Activated T-helper 17 cell treated with anti-CD3 and anti-CD28 coated beads, Interleukin-2, amount 50 U/mL, for 72 hours (primary cell): ENCODE results near the gene DNAJB4. TPM values are rescaled to one million over a fixed set of nuclear protein-coding genes. Genes with fewer than 3 reads are reported as not detected.

Experiments
- ATAC-seq: fragments of 150-1000 bp; cut with Tn5 transposase; replicated peaks from 2 replicates; pipeline ENCODE4 v1.10.0; 2021; ENCODE audit warnings: mild to moderate bottlenecking, moderate library complexity
- H3K27ac Mint-ChIP-seq: one replicate; pipeline ENCODE4 v1.8.0; 2022; ENCODE audit warnings: mixed read lengths
- H3K27me3 Mint-ChIP-seq: one replicate; pipeline ENCODE4 v1.8.0; 2022; ENCODE audit warnings: mixed read lengths
- H3K36me3 Mint-ChIP-seq: one replicate; pipeline ENCODE4 v1.8.0; 2022; ENCODE audit warnings: low read depth, mild to moderate bottlenecking, mixed read lengths
- H3K4me1 Mint-ChIP-seq: one replicate; pipeline ENCODE4 v1.8.0; 2022; ENCODE audit warnings: mixed read lengths
- H3K4me3 Mint-ChIP-seq: one replicate; pipeline ENCODE4 v1.8.0; 2022; ENCODE audit warnings: mild to moderate bottlenecking, mixed read lengths
- H3K9me3 Mint-ChIP-seq: one replicate; pipeline ENCODE4 v1.8.0; 2022; ENCODE audit warnings: mixed read lengths
- total RNA-seq, 2 donors: library from RNA; stranded (reverse); gene quantifications; one replicate each; pipeline ENCODE4 v1.2.3, GENCODE V29; 2022

Gene DNAJB4
- total RNA-seq, 2 donors from 2014 or later: 10.8 to 32.6 TPM

GRCh38 chr1:78036450-78036849 is 31.7 kb downstream of the DNAJB4 start:
- no peak for ATAC-seq
- Mint-ChIP-seq H3K9me3 (no peaks in the 10 kb centered on the region), H3K27me3 (peaks cover 16% of the 10 kb centered on the region), H3K27ac (no peak overlapping the region), H3K4me3 (no peak overlapping the region), H3K4me1 (peaks cover 5% of the 10 kb centered on the region), H3K36me3 (no peaks in the 10 kb centered on the region)

- Mint-ChIP-seq H3K36me3 (no peaks in the 10 kb centered on the region), H3K9me3 (no peaks in the 10 kb centered on the region), H3K27me3 (peaks cover 16% of the 10 kb centered on the region), H3K27ac (no peak overlapping the region), H3K4me1 (peaks cover 5% of the 10 kb centered on the region), H3K4me3 (no peak overlapping the region)
- no peak for ATAC-seq
Measured at GRCh38 chr1:78038071-78038470, 33.3 kb downstream of the DNAJB4 start.

- no peaks in the 10 kb centered on the region for H3K36me3 Mint-ChIP-seq
- peaks cover 16% of the 10 kb centered on the region for H3K27me3 Mint-ChIP-seq
- no peaks in the 10 kb centered on the region for H3K9me3 Mint-ChIP-seq
- no peak overlapping the region for H3K27ac Mint-ChIP-seq
- peaks cover 5% of the 10 kb centered on the region for H3K4me1 Mint-ChIP-seq
- H3K4me3 Mint-ChIP-seq: no peak overlapping the region
- ATAC-seq: no peak
Measured at GRCh38 chr1:78038491-78038939, 33.8 kb downstream of the DNAJB4 start.

- Mint-ChIP-seq H3K27me3 (peaks cover 14% of the 10 kb centered on the region), H3K4me3 (peak overlapping the region; percentile 17), H3K27ac (no peak overlapping the region), H3K4me1 (peaks cover 17% of the 10 kb centered on the region), H3K36me3 (no peaks in the 10 kb centered on the region), H3K9me3 (no peaks in the 10 kb centered on the region)
- ATAC-seq: peak; percentile 73
Measured at GRCh38 chr1:78040484-78041089, 35.8 kb downstream of the DNAJB4 start.

- Mint-ChIP-seq H3K27me3 (peaks cover 31% of the 10 kb centered on the region), H3K27ac (no peak overlapping the region), H3K4me1 (peaks cover 18% of the 10 kb centered on the region), H3K4me3 (no peak overlapping the region), H3K9me3 (no peaks in the 10 kb centered on the region), H3K36me3 (no peaks in the 10 kb centered on the region)
- ATAC-seq: no peak
Measured at GRCh38 chr1:78043436-78043835, 38.7 kb downstream of the DNAJB4 start.

GRCh38 chr1:78044796-78045562 is 40.2 kb downstream of the DNAJB4 start:
- peak overlapping the region; percentile 70 for H3K4me3 Mint-ChIP-seq
- H3K27me3 Mint-ChIP-seq: peaks cover 31% of the 10 kb centered on the region
- H3K36me3 Mint-ChIP-seq: no peaks in the 10 kb centered on the region
- H3K4me1 Mint-ChIP-seq: peaks cover 18% of the 10 kb centered on the region
- no peaks in the 10 kb centered on the region for H3K9me3 Mint-ChIP-seq
- no peak overlapping the region for H3K27ac Mint-ChIP-seq
- no peak for ATAC-seq

- peaks cover 31% of the 10 kb centered on the region for H3K27me3 Mint-ChIP-seq
- H3K27ac Mint-ChIP-seq: no peak overlapping the region
- H3K36me3 Mint-ChIP-seq: no peaks in the 10 kb centered on the region
- ATAC-seq: no peak
- H3K4me1 Mint-ChIP-seq: peaks cover 14% of the 10 kb centered on the region
- H3K4me3 Mint-ChIP-seq: peak overlapping the region; percentile 70
- no peaks in the 10 kb centered on the region for H3K9me3 Mint-ChIP-seq
Measured at GRCh38 chr1:78045563-78045925, 40.8 kb downstream of the DNAJB4 start.

GRCh38 chr1:78045926-78046778 is 41.4 kb downstream of the DNAJB4 start, which contains the start of gene GIPC2:
GIPC2 (plus strand) TSS chr1:78045966; CDS start chr1:78046095, 129 bp downstream.
- Mint-ChIP-seq H3K27ac (peak within 1 kb of the TSS; percentile 52), H3K4me3 (peak within 1 kb of the TSS; percentile 70), H3K36me3 (no peaks in the 10 kb centered on the region), H3K27me3 (peaks cover 31% of the 10 kb centered on the region), H3K9me3 (no peaks in the 10 kb centered on the region), H3K4me1 (peaks cover 13% of the 10 kb centered on the region)
- ATAC-seq: peak; percentile 68

- H3K27me3 Mint-ChIP-seq: peaks cover 31% of the 10 kb centered on the region
- peaks cover 13% of the 10 kb centered on the region for H3K4me1 Mint-ChIP-seq
- no peaks in the 10 kb centered on the region for H3K36me3 Mint-ChIP-seq
- H3K4me3 Mint-ChIP-seq: peak overlapping the region; percentile 70
- H3K27ac Mint-ChIP-seq: peak overlapping the region; percentile 52
- ATAC-seq: no peak
- no peaks in the 10 kb centered on the region for H3K9me3 Mint-ChIP-seq
Measured at GRCh38 chr1:78047106-78047505, 42.4 kb downstream of the DNAJB4 start.

GRCh38 chr1:78047631-78048030 is 42.9 kb downstream of the DNAJB4 start:
- no peaks in the 10 kb centered on the region for H3K36me3 Mint-ChIP-seq
- peaks cover 13% of the 10 kb centered on the region for H3K4me1 Mint-ChIP-seq
- ATAC-seq: no peak
- no peak overlapping the region for H3K27ac Mint-ChIP-seq
- peak overlapping the region; percentile 70 for H3K4me3 Mint-ChIP-seq
- no peaks in the 10 kb centered on the region for H3K9me3 Mint-ChIP-seq
- H3K27me3 Mint-ChIP-seq: peaks cover 31% of the 10 kb centered on the region

GRCh38 chr1:78048446-78048845 is 43.7 kb downstream of the DNAJB4 start:
- peaks cover 13% of the 10 kb centered on the region for H3K4me1 Mint-ChIP-seq

GRCh38 chr1:78049396-78049795 is 44.7 kb downstream of the DNAJB4 start:
- Mint-ChIP-seq H3K27me3 (peaks cover 31% of the 10 kb centered on the region), H3K27ac (no peak overlapping the region), H3K36me3 (no peaks in the 10 kb centered on the region), H3K4me3 (no peak overlapping the region), H3K4me1 (peaks cover 13% of the 10 kb centered on the region), H3K9me3 (no peaks in the 10 kb centered on the region)
- ATAC-seq: no peak

More at GRCh38 chr1:78048446-78048845, 43.7 kb downstream of the DNAJB4 start:
- ATAC-seq: peak; percentile 62
- peaks cover 31% of the 10 kb centered on the region for H3K27me3 Mint-ChIP-seq
- no peaks in the 10 kb centered on the region for H3K9me3 Mint-ChIP-seq
- H3K4me3 Mint-ChIP-seq: no peak overlapping the region
- H3K27ac Mint-ChIP-seq: no peak overlapping the region
- H3K36me3 Mint-ChIP-seq: no peaks in the 10 kb centered on the region

- ATAC-seq: no peak
- no peak overlapping the region for H3K4me3 Mint-ChIP-seq
- no peaks in the 10 kb centered on the region for H3K4me1 Mint-ChIP-seq
- H3K27ac Mint-ChIP-seq: no peak overlapping the region
- no peaks in the 10 kb centered on the region for H3K36me3 Mint-ChIP-seq
- no peaks in the 10 kb centered on the region for H3K9me3 Mint-ChIP-seq
- peaks cover 18% of the 10 kb centered on the region for H3K27me3 Mint-ChIP-seq
Measured at GRCh38 chr1:78051005-78051404, 46.3 kb downstream of the DNAJB4 start.

- no peak for ATAC-seq
- Mint-ChIP-seq H3K9me3 (no peaks in the 10 kb centered on the region), H3K27ac (no peak overlapping the region), H3K36me3 (no peaks in the 10 kb centered on the region), H3K4me1 (no peaks in the 10 kb centered on the region), H3K4me3 (no peak overlapping the region), H3K27me3 (peaks cover 3% of the 10 kb centered on the region)
Measured at GRCh38 chr1:78052685-78053405, 48.1 kb downstream of the DNAJB4 start.
